ENCODE data around the gene ADARB2.

ADARB2 gene

DNA sequence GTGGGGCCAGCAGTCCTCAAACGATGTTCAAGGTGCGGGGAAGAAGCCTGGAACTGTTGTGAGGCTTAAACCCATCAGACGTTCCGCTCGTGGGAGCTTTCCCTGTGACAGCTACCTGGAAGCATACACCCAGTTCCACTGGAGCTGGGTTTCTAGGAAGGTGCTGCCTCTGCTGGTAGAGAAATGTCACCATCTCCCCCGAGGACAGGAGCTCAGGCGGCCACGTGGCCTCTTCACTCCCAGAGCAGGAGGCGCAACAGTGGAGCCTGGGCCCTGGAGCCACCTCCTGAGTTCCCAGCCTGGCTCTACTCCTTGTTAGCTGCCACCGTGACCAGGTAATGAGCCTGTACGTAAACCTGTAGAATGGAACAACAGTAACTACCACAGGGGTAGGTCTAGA, 156.1 kb downstream of the ADARB2 start:
- DNase-seq = no peak

DNA sequence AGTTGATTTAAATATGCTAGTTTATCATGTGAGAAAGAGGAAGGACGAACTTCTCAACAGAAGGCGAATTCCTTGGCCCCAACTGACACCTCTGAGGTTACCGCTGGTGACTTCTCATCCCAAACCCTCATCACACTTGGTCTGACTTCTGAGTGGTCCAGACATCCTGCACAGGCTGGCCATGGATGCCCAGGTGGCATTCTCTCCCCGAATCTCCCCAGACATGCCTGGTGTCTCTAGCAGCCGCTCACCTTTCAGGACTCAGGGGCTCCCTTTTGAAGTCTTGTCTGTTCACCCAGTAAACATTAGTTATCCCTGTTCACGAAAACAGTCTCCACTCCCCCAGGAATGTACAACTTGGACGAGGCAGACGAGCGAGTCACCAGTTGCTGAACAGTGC, 157.7 kb downstream of the ADARB2 start:
- no peak for DNase-seq

GRCh38 chr10:1579141-1579491, 158.2 kb downstream of the ADARB2 start:
- DNase-seq = no peak

DNA sequence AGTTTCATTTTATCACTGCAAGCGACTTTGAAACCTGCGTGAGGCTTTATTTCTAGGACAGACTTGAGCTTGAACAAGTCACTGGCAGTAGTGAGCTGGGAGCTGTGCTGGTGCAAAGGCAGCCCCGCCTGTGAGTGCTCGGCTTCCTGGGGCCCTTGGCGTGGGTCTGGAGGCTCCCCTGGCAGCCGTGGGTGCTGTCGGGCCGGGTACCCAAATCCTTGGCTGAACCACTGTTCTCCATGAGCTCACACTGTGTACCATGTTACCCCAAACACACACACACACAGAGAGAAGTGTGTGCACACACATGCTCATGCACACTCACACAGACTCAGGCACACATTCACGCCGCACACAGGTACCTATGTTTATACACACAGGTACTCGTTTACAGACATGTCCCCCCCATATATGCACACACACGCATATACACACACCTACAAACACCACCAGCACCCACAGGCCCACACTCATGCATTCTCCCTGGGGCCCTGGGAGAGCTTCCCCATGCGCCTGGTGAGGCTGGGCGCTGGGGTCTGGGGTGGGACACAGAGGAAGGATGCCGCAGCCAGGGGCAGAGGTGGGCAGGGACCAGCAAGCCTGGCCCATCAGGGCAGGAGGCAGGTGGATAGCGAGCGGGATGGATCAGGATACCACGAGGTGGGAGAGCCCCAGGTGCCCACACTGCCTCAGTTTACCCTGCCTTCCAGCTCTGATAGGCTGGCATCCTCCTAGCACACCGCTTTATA, 158.8 kb downstream of the ADARB2 start:
- no peak for DNase-seq

GRCh38 chr10:1577945-1578344, 159.4 kb downstream of the ADARB2 start:
- DNase-seq = no peak

DNA sequence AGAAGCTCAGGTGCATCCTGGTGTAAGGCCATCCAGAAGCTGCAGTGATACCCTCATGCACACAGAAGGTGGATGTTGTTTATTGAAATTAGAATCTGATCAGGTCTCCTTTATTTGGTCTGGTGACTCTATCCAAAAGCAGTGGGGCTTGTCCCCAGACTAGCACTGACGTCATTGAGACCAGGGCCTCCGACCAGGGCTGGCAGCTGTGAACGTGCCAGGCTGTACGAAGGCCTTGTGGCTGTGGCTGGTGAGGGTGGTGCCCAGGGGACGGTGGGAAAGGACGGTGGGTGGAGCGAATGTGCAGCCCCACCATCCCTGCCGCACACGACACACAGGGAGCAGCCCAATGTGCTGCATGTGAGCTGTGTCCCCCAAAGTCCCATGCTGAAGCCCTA, 160.0 kb downstream of the ADARB2 start:
- DNase-seq = no peak

GRCh38 chr10:1576467-1577372, 160.6 kb downstream of the ADARB2 start:
- no peak for DNase-seq

- no peak for DNase-seq
These were observed 161.7 kb downstream of the ADARB2 start for GRCh38 chr10:1575481-1576244.

GRCh38 chr10:1574719-1575118, 162.6 kb downstream of the ADARB2 start:
- DNase-seq = no peak

GRCh38 chr10:1573981-1574380, 163.3 kb downstream of the ADARB2 start:
- no peak for DNase-seq

DNA sequence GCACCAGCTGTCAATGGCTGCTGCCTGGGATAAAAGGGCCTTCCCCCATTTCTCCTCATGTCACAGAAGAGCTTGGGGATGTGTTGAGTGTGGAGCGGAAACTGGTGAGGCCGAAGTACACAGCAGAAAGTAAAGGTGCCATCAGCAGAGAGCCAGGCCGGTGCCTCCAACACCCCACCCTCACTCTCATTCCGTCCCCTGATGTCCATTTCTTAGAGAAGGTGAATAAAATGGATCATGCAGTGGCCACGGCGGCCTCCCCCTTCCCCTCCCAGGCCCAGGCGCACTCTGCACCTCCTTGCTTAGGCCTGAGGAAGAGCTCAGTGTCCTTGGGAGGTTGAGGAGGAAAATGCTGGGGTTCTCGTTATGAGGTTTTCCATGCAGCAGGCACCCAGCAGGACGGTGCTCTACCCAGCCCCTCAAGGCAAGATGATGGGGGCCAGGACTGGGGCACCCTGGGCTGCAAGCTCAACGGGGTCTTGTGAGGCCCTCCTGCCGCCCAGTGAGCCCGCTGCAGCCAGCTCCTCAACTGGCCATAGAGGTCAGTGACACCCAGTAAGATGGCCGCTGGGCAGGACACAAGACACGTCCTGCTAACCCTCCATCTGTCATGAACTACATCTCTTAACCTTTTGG, 163.9 kb downstream of the ADARB2 start:
- DNase-seq = no peak

GRCh38 chr10:1572519-1573333, 164.6 kb downstream of the ADARB2 start:
- no peak for DNase-seq

DNA sequence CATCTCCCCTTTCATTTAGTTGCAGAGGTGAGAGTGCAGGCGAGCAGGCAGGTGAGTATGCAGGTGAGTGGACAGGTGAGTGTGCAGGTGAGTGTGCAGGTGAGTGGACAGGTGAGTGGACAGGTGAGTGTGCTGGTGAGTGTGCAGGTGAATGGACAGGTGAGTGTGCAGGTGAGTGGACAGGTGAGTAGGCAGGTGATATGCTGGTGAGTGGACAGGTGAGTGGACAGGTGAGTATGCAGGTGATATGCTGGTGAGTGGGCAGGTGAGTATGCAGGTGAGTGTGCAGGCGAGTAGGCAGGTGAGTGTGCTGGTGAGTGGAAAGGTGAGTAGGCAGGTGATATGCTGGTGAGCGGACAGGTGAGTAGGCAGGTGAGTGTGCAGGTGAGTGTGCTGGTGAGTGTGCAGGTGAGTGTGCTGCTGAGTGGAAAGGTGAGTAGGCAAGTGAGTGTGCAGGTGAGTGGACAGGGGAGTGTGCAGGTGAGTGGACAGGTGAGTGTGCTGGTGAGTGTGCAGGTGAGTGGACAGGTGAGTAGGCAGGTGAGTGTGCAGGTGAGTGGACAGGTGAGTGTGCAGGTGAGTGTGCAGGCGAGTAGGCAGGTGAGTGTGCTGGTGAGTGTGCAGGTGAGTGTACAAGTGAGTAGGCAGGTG, 165.6 kb downstream of the ADARB2 start:
- no peak for DNase-seq

DNA sequence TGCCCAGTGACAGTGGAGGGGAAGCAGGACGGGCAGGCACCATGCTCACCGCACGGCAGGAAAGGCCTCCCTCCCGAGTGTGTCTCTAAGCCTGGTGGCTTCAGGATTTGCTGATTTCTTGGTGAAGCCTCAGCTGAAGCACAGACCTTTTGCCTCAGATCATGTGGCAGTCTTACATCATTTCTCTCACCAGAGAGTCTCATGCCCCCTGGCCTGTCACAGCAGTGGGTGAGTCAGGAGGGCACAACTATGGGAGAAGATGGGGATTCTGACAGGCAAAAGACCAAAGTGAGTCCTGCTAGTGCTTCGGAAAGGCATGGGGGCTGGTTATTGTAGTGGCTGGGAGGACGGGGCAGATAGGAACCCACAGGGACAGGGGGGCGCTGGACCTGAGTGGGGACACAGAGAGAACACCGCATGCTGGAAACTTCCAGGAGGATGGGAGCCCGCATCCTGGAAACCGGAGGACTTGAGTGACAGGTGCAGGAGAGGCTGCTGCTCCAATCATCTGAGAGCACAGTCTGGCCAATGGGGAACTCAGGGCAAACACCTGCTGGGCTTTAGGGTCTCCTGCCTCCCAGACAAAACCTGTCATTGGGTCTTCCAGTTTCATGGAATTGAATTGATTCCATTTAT, 166.8 kb downstream of the ADARB2 start:
- DNase-seq = no peak

DNA sequence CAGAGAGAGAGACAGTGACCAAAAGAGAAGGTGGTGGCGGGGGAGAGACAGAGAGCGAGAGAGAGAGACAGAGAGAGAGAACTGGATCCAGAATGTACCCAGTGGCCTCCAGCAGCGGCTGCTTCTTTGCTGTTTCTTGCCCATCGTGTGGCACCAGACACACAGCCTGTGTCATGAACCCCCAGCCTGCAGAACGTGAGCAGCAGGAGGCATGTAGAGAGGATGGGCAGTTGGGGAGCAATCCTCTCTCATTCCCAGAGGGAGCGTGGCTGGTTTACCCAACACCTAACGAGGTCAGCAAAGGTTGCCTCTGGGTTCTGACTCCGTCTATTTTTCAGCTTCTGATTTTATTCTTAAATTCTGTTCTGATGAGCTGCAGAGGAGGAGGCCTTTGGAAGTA, 168.1 kb downstream of the ADARB2 start:
- DNase-seq = no peak

- DNase-seq = no peak
These were observed 169.4 kb downstream of the ADARB2 start for GRCh38 chr10:1567742-1568495.

DNA sequence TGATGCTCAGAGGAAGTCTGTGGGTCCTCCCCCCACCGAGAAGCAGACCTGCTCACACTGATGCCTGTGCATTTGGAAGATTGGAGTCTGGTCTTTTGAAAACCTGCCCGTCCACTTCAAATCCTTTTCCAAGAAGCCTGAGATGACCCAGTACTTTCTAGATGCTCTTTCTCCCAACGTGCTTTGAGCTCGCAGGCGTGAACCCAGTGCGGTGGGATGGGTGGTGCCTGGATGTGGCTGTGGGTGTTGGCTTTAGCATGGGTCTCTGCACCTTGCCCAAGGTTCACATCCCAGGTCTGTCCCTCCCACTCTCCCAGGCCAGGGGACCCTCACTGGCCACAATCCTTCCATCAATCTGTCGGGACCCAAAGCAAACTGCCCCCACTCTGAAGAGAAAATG, 170.2 kb downstream of the ADARB2 start:
- no peak for DNase-seq

DNA sequence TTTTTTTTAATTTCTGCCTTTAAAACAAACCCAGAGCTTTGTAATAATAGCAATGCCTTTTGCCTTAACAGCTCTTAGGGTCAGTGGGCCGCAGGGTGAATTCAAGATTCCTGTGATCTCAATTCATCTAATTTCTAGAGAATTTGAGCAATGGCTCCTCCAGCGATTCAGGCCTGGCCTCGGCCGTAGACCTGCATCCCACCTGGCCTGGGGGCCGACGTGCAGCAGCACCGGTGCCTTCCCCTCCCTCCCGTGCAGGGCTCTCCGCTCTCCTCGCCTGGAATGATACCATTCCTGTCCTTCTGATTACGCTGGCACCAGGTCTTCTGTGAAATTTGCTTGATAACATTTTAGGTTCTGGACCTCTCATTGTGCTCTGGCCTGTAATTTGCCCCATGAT, 172.5 kb downstream of the ADARB2 start:
- no peak for DNase-seq

- DNase-seq = no peak
These were observed 174.3 kb downstream of the ADARB2 start for GRCh38 chr10:1563028-1563427.

GRCh38 chr10:1561731-1562337, 175.5 kb downstream of the ADARB2 start:
- DNase-seq = no peak

All from EL (cell line).